NCI-H1930 (cell line): Measurements from ENCODE around the gene TOP1.

ENCODE experiments used
- DNase-seq, 2 experiments: peaks; one replicate each; lab custom pipeline; 2025; lab: John Stamatoyannopoulos, UW

TOP1 gene

DNA sequence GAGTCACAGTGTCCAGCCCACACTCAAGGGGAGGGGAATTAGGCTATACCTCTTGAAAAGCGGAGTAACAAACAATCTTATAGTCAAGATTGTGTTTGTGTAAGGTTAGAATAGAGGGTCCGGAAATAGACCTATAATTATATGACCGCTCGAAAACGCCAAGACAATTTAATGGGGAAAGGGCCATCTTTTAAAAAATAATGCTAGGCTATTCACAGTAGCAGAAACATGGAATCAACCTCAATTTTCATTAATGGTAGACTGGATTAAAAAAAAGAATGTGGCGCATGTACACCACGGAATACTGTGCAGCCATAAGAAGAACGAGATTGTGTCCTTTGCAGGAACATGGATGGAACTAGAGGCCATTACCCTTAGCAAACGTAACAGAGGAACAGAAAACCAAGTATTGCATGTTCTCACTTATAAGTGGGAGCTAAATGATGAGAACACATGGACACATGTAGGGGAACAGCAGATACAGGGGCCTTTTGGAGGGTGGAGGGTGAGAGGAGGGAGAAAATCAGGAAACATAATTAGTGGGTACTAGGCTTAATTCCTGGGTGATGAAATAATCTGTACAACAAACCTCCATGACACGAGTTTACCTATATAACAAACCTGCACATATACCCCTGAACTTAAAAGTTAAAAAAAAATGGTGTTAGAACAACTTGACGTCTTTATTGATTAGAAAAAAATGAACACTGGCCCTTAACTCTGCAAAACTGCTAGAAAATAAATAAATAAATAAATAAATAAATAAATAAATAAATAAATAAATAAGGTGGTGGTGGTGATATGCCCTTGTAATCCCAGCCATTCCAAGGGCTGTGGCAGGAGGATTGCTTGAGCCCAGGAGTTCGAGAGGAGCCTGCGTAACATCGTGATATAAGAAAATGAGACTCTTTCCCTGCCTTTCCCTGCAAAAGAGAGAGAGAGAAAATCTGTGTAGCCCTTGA is 30.3 kb downstream of the TOP1 start:
- no peak for DNase-seq

- DNase-seq, result no peak
Observed at GRCh38 chr20:41061155-41061554, 32.5 kb downstream of the TOP1 start.

DNA sequence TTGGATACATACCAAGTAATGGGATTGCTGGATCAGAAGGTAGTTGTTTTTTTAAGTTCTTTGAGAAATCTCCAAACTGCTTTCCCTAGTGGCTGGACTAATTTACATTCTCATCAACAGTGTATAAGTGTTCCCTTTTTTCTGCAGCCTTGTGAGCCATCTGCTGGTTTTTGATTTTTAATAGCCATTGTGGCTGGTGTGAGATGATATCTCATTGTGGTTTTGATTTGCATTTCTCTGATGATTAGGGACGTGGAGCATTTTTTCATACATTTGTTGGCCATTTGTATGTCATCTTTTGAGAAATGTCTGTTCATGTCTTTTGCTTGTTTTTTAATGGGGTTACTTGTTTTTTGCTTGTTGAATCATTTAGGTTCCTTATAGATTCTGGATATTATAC is 34.8 kb downstream of the TOP1 start:
- no peak for DNase-seq

- DNase-seq, result no peak
Observed at GRCh38 chr20:41064377-41064776, 35.8 kb downstream of the TOP1 start.

- DNase-seq, result no peak
Observed at GRCh38 chr20:41065716-41066115, 37.1 kb downstream of the TOP1 start.

DNA sequence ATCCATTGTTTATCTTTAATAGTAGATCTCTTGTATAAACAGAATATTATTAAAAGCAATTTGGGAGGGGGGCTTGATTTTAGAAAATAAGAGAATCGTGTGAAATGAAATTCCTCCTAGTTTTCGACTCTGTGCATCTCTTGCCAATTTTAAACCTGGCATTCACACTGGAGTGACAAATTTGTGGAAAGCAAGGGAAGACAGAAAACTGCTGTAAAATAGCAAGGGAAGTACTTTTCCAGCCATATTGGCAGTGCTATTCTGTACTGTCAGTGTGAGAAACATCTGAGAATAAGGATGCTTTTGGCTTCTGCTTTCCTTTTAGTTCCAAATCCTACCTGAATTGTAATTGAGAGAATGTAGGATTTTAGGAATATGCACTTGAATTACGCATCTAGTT is 40.2 kb downstream of the TOP1 start:
- DNase-seq, result no peak

DNA sequence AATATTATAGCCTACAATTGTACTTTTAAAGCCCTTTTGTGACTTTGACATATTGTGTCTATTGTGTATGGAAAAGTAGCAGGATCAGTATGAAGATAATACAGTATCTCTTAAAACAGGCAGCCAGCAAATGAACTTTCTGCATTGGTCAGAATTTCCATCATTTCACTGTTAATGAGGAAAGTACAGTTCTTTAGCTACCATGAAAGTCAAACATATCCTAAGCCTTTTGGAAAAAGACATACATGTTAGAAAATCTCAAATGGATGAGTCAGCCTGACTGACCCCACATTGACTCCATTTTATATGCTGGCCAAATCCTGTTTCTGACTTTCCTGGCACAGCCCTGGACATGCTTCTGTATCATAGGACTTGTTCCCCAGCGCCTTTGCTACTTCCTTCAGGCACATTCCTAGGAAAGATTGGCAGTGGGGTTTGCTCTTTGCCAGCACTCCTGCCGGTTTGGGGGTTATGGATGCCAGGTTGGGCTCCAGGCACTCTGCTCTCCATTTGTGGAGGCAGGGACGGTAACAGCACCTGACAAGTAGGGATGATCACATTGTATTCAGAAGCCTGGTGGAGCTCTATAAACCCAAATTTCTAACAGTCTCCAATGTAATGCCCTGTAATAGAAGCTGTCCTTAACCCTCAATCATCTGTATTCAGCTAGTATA is 43.7 kb downstream of the TOP1 start:
- DNase-seq, result no peak

GRCh38 chr20:41072915-41073314 is 44.3 kb downstream of the TOP1 start:
- DNase-seq, result no peak

GRCh38 chr20:41074441-41074840 is 45.8 kb downstream of the TOP1 start:
- no peak for DNase-seq

GRCh38 chr20:41076776-41077175 is 48.2 kb downstream of the TOP1 start:
- DNase-seq, result no peak

DNA sequence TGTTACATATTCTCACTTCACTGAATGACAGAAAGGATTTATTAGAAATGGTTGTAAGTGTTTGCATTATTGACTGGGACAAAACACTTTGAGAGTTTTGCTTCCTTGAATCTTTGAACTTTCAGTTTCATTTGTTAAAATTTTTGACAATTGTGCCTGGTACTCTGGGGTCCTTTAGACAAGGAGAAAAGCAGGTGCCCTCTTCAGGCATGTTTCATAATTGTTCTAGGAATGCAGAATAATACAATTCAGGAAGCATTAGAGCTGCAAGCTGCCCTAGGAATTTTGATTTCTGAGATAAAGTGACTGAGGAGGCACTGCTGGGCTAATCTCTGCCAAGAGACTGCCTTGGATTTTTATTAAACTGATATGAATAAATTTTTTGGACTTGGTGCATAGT is 49.7 kb downstream of the TOP1 start:
- no peak for DNase-seq

GRCh38 chr20:41079066-41079465 is 50.4 kb downstream of the TOP1 start:
- no peak for DNase-seq

- no peak for DNase-seq
Observed at GRCh38 chr20:41080866-41081265, 52.2 kb downstream of the TOP1 start.

DNA sequence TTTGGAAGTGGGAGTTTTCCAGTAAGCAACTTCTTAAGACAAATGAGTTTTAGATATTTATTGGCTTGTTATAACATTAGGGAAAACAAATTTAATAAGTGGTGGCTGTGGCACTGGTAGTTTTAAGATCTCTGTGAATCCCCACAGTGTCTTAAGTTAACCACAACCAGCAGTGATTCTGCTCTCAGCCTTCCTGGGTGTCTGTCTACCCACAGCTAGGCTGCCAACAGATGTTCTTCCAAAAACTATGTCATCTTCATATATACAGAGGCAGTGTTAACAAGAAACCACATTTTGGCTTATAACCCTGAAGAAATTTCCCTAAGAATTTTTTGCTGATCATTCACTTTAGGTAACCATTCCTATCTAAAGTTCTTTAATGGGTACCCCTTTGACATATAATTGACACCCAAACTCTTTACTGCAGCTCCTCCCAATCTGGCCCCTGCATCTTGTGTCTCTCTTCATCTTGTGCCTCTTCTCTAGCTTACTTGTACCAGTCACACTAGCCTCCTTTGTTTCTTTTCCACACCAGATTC is 52.7 kb downstream of the TOP1 start:
- no peak for DNase-seq

DNA sequence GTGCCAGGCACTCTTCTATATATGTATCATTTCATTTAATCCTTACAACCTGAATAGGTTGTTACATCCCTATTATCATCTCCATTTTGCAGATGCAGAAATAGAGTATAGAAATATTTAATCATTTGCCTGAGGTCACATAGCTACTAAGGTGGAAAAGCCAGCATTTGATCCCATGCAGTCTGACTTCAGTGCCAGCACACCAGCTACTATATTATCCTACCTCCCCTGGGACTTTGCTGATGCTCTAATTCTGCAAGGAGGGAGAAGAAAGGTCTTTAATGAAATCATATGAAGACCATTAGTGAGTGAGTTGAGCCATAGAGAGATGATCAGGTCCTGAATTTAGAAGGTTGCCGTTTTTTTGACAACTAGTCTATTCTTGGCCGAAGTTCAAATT is 53.7 kb downstream of the TOP1 start:
- no peak for DNase-seq

GRCh38 chr20:41085606-41086005 is 57.0 kb downstream of the TOP1 start:
- DNase-seq, result no peak

DNA sequence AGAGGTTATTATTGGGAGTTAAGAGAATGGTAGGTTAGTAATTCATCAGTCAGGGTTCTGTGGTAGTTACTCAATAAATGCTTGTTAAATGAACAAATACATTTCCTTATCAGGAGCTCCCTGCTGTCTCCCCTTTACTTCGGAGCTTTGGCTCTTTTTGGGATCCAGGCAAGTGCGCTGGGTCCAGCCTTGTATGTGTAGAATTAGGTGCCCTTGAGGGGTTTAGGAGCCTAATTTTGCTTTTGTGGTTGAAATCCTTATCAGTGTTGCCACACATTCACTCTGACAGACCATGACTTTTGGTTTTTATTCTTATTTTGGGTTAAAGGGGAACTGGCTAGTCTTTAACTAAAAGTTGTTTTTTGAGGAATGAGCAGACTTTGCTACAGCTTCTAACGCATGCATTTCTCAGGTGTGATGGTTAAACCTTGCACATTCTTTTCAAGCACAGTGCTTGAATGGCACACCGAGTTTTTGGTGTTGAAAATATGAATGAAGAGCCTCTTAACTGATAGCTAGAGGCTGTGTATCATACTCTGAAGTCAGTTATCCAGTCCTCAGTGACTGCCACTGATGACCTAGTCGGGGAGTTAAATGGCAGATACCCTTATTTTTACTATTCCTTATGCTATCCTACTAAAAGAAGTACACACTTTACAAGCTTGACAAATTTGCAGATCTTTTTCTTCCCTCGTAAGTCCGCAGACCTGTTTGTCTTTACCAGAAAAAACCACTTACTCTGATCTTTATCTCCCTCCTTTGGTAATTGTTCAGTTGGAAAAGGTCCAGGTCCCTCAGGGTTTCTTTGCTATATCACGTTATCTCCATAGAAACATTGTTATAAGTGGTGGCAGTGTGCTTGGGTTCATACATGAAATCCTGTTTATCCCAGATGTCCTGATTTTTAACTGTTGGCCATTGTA is 58.0 kb downstream of the TOP1 start:
- DNase-seq, result peak in 1 of 2 experiments; percentile 27

DNA sequence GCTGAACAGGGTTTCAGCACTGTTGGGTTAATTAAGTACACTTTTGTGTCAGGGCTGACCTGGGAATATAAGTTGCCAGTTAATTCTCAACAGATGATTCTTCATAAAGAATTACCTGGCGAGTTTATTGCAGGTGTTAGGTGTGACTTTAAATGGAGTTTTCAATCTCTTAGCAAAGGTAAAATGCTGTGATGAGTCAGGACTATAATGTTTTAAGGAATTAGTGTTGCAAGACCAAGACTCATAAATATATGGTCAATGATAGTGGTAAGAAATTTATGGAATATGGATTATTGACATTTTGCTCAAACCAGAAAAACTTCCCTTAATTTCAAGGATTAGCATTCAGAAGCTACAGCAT is 58.7 kb downstream of the TOP1 start:
- DNase-seq, result no peak

DNA sequence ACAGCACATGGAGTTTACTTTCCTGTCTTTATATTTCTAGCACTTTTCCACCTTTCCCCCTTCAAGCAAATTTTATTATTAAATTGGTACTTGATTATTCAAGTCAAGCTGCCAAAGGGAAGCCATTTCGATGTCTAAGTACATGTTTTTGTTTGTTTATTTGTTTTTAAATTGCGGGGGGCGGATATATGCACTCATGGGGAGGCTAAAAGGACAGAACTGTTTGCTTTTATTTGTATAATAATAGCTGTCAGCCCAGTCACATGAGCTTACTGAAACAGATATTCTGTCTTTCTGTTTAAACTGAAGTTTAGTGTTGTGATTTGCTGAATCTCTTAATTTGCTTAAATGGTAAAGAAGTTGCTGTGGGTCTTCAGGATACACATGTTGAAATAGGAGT is 59.2 kb downstream of the TOP1 start:
- no peak for DNase-seq

GRCh38 chr20:41089555-41089954 is 60.9 kb downstream of the TOP1 start:
- no peak for DNase-seq

DNA sequence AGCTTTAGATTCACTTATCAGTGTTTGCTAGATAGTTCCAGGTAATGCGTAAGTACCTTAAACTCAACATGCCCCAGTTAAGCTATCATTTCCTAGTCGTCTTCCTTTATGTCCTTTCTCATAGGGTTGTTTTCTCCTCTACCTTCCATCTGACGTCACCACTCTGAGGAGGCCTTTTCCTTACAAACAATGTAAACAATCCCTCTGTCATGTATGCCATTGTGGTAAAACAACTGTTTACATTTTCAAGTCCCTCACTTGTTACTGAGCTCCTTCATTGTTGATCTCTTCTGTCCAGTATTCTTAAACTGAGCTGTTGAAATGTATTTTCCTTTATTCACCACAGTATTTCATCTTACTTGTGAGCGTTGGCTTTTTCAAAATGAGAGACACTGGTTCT is 63.3 kb downstream of the TOP1 start:
- no peak for DNase-seq
